VCaP (cell line): Measurements from ENCODE around the gene KNOP1.

Source experiments
- H3K27ac ChIP-seq: fragments of 450-650 bp; 2 replicates; pipeline ENCODE4 v1.5.1; 2017
- TF ChIP-seq, protein P1 (sequence below): fragments of 450-650 bp; conservative IDR thresholded peaks from 2 replicates; pipeline ENCODE4 v1.5.1; 2017; ENCODE audit warnings: mild to moderate bottlenecking, moderate library complexity

Gene KNOP1

DNA sequence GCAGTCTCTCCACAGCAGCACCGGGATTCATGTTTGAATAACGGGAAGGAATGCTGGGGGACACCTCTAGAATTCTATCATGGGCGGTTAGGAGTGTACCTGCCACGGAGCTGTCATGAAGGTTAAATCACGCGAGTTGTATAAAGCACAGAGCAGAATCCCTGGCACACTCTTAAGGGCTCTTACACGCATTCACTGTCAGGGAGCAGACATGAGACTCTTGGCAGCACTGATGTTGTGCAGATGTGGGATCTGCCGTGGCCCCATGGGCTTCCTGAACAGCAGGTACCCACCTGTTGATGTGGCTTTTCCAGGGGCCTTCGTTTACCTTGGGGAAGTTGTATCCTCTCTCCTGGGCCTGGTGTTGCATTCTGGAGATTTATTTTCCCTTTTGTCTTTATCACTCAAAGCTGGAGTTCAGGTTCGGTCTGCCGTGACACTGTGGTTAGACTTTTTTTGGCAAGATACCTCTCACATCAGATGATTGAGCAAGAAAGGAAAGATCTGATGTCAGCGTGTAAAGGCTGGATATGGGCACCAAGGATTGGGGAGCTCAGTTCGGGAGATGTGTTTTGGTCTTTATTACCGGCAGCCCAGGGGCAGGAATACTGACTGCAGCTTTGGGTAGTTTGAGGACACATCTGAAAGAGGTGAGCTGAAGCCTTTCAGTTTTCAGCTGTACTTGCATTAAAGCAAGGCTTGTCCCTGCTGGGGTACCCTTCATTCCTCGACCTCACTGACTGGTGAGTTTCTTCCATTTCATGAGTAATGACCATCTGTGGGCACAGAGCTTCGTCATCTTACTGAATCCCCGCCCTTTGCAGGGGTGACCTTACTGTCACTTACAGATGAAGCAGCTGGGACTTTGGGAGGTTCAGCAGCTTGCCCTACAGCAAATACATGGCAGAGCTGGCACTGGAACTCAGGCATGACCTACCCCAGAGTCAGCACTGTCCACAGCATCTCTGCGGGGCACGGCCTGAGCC is 19.3 kb downstream of the KNOP1 start:
- TF ChIP-seq, protein P1, sequence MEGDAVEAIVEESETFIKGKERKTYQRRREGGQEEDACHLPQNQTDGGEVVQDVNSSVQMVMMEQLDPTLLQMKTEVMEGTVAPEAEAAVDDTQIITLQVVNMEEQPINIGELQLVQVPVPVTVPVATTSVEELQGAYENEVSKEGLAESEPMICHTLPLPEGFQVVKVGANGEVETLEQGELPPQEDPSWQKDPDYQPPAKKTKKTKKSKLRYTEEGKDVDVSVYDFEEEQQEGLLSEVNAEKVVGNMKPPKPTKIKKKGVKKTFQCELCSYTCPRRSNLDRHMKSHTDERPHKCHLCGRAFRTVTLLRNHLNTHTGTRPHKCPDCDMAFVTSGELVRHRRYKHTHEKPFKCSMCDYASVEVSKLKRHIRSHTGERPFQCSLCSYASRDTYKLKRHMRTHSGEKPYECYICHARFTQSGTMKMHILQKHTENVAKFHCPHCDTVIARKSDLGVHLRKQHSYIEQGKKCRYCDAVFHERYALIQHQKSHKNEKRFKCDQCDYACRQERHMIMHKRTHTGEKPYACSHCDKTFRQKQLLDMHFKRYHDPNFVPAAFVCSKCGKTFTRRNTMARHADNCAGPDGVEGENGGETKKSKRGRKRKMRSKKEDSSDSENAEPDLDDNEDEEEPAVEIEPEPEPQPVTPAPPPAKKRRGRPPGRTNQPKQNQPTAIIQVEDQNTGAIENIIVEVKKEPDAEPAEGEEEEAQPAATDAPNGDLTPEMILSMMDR: no peak
- peak overlapping the region; percentile 3; the same call in 1 of the 2 replicates for H3K27ac ChIP-seq

DNA sequence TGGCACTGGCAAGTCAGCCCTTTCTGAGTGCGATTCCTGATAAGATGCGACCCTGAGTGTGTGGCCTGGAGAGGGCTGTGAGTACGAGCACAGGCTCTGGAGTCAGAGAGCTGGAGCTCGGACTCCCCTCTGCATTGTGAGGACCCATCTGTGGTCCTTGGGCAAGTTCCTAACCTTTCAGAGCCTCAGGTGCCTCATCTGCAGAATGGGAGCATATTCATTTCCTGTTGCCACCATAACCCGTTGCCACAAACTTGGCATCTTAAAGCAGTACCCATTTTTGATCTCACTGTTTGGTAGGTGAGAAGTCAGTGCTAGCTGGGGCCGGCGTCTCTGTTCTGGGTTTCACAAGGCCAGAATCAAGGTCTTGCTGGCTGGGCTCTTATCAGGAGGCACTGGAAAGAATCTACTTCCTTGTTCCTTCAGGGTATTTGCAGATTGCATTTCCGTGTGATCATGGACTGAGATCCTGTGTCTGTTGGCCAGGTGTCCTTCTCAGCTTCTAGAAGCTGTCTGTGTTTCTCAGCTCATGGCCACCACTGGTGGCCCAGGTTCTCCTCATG is 20.2 kb downstream of the KNOP1 start:
- peak overlapping the region; percentile 3; the same call in 1 of the 2 replicates for H3K27ac ChIP-seq
- TF ChIP-seq, protein P1: no peak

DNA sequence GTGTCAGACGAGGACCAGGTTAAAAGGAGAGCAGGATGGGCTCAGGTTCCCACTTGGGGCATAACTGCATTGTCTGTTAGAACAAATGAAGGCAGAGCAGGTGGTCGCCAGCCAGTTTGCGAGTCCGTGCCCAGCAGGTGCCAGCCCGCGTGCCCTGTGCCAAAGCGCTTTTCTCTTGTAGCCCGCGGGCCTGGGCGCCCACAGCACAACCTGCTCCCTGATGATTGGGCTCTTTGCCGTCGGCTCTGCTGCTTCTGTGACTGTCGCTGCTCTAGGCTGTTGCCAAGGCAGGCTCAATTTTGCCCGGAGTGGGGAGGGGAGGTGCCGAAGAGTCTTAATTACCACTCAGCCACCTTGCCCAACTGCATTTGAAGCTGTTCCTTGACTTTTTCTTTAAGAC is 21.1 kb downstream of the KNOP1 start:
- H3K27ac ChIP-seq: peak overlapping the region; percentile 34

DNA sequence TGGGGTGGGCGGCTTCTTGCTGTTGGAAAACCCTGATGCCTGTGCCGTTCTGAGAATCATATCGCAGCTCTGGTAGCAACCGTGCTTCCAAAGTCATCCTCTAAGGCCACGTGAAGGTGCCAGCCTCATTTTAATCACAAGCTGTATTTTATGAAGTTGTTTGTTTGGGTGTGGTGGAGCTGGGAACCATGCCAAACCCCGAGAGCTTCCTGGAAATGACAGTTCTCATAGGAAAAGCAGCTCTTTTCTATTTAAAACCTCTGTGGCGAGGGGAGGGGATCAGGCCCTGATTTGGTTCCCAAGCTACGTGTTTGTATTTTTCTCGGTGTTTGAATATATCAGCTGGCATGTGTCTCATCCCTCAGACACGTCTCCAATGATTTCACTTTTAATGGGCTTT is 21.7 kb downstream of the KNOP1 start:
- TF ChIP-seq, protein P1: no peak
- peak overlapping the region; percentile 34 for H3K27ac ChIP-seq

More for the DNA sequence above, 21.1 kb downstream of the KNOP1 start:
- TF ChIP-seq, protein P1: no peak

DNA sequence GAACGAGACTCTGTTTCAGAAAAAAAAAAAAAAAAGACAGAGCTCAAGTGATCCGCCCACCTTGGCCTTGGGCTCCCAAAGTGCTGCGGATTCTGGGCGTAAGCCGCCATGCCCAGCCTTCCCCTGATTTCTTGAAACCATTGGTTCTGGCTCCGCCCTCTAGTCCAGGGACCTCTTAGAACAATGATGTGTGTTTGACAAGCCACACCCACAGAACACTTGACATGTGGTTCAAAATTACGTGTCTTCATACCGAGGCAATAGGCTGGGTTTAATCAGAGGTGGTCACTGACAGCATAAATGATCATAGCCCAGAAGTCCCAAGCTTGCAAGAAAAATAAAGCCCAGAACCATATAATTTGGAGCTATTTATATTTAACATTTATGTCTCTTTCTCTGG is 23.0 kb downstream of the KNOP1 start:
- TF ChIP-seq, protein P1: no peak
- no peak overlapping the region for H3K27ac ChIP-seq

DNA sequence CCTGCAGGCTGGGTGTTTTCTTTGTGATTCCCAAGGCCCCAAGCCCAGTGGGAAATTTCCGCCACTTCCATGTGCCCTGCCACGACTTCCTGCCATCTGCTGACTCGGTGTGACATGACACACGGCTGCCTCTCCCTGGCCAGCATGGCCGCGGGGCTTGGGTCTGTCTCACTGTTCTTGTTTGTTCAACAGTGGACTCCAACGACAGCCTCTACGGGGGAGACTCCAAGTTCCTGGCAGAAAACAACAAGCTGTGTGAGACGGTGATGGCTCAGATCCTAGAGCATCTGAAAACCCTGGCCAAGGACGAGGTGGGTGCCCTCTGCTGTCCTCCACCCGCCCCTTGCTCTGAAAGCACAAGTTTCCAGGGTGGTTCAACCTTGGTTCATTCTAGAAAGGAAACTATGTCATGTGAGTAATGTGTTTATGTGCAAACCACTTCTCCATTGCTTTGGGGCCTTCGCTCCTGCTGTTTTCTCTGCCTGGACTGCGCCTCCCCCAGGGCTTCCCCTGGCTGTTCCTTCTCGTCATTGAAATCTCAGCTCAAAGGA is 26.8 kb downstream of the KNOP1 start:
- TF ChIP-seq, protein P1: no peak
- no peak overlapping the region for H3K27ac ChIP-seq

DNA sequence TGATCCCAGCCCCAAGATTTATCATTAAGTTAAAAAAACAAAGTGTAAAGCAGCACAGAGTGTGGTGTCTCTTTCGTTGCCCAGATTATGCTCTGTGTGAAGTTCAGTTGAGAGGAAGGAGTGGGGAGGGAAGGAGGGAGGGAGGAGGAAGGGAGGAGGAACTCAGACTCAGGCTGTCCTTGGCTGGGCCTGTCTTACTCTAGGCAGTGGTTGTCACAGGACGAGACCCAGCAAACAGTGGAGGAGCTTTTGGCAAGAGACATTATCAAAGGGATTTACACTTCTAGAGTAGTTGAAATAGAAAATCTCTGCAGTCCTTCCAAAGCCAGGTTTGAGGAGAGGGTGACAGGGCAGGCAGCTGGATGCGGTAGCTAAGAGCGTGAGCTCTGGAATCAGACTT is 27.8 kb downstream of the KNOP1 start:
- H3K27ac ChIP-seq: no peak overlapping the region
- TF ChIP-seq, protein P1: no peak
